IgD-negative memory B cell (primary cell): ENCODE measurements around the gene GRHL3. TPM values are rescaled to one million over a fixed set of nuclear protein-coding genes. Genes with fewer than 3 reads are reported as not detected.
A peak's percentile ranks its signal among the peaks of the same experiment; 100 is the strongest.

Experiments used
- H3K27ac Mint-ChIP-seq, 3 donors: one replicate each; pipeline ENCODE4 v1.8.0; 2020 to 2022; ENCODE audit warnings: mild to moderate bottlenecking in 3 of 3, mixed read lengths in 3 of 3, moderate library complexity in 1 of 3
- H3K27me3 Mint-ChIP-seq: one replicate; pipeline ENCODE4 v1.8.0; 2021; ENCODE audit warnings: mixed read lengths
- H3K36me3 Mint-ChIP-seq: one replicate; pipeline ENCODE4 v1.8.0; 2020; ENCODE audit warnings: mild to moderate bottlenecking, mixed read lengths
- H3K4me1 Mint-ChIP-seq, 3 donors: one replicate each; pipeline ENCODE4 v1.8.0; 2020 to 2022; ENCODE audit warnings: mixed read lengths in 3 of 3, mild to moderate bottlenecking in 1 of 3
- H3K4me3 Mint-ChIP-seq, 4 donors: one replicate each; pipeline ENCODE4 v1.8.0; 2020 to 2022; ENCODE audit warnings: mild to moderate bottlenecking in 4 of 4, mixed read lengths in 4 of 4, moderate library complexity in 3 of 4
- H3K9me3 Mint-ChIP-seq, 3 donors: one replicate each; pipeline ENCODE4 v1.8.0; 2020 to 2021; ENCODE audit warnings: mixed read lengths in 3 of 3, mild to moderate bottlenecking in 1 of 3
- polyA plus RNA-seq: library from polyadenylated mRNA; unstranded; fragments of 300-500 nt; fragmentation: Illumina TruSeq; gene quantifications from one replicate; pipeline ENCODE4 v1.2.3, GENCODE V29; 2021

GRHL3 gene
- polyA plus RNA-seq, 1 donor from 2014 or later, result not detected

DNA sequence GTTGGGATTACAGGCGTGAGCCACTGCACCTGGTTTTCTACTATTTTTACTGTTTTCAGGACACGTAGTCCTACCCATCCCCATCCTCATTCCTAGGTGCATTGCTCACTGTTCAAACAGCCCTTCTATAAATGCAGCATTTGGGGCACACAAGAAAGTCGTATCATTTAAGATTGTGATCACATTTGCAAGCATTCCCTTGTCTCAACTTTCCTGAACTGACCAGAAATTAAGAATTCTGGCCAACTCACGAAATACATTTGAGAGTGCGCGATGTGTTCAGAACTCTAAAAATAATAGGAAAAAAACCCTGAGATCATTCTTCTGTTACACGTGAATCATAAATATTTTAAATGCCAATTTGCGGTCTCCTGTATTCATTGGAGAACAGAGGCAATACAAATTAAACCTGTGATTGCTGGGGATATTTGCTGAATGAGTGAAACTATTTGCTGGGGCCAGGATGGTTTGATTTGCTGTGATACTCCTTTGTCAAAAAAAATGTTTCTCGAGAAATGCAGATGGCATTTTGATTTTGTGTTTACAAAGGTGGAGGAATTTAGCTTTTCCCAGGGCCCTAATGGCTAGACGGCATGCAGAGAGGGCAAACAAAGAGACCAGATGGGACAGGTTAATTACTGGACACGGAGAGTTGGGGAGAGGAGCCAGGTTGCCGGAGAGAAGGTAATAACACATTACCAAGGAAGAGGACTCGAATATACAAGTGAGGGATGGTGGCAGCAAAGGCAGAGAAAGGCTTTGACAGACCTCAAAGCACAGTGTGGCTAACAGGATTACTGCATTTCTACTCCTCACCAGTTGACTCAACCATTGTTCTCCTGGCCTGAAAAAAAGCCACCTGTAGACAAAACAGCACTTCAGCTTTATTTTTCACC, 56.0 kb downstream of the GRHL3 start:
- H3K27ac Mint-ChIP-seq, result peak overlapping the region in 2 of 3 donors; percentile 1 to 75
- peaks cover 5% of the 10 kb centered on the region for H3K36me3 Mint-ChIP-seq
- no peak overlapping the region for H3K4me3 Mint-ChIP-seq
- peaks cover 12 to 32% (median 15%) of the 10 kb centered on the region in 3 donors for H3K4me1 Mint-ChIP-seq
- no peaks in the 10 kb centered on the region for H3K27me3 Mint-ChIP-seq
- no peaks in the 10 kb centered on the region for H3K9me3 Mint-ChIP-seq

DNA sequence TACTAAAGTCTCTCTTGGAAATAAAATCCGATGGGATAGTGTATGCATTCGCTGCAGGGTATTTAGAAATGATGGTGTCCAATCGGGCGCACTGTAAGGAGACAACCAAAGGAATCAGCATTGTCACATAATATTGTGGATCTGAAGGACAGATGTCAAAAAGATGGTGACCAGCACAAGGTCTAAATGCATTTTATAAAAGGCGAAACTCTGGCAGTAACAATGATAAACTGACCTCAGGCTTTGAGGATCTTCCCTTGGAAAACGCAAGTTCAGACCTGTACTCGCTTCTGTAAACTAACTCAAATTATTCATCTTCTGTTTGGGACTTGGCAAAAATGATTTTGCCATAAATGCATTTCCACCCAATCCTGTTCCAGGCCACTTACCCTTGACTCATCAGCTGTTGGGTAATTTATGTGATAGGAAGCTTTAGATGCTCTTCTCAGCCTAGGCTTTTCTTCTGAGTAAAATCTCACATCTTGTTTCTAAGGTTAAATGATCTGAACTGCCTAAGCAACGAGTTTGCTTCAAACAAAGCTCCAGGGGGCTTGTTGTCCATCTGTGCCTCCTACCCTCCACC, 60.7 kb downstream of the GRHL3 start:
- H3K4me1 Mint-ChIP-seq, result peaks cover 7 to 23% (median 7%) of the 10 kb centered on the region in 3 donors
- no peaks in the 10 kb centered on the region for H3K27me3 Mint-ChIP-seq
- no peak overlapping the region for H3K27ac Mint-ChIP-seq
- no peaks in the 10 kb centered on the region for H3K9me3 Mint-ChIP-seq
- H3K4me3 Mint-ChIP-seq, result no peak overlapping the region
- H3K36me3 Mint-ChIP-seq, result peaks cover 9% of the 10 kb centered on the region

DNA sequence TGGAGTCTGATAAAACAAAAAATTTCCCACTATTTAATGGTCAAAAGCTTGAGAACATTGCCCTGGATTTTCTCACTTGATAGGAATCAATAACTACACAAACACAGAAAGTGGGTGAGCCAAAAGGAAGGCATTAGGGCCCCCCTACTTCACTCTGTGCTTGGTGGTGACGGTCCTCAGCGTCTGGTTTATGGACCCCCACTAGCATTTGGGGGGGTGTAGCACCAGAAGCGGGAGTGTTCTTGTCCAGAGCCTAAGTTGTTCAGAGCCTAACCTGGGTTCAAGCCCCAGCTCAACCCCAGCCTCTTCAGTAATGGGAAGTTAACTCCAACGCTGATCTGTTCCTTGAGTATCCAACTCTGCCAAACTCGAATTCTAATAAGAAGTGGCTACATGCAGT, 61.4 kb downstream of the GRHL3 start:
- H3K4me1 Mint-ChIP-seq, result peaks cover 12 to 22% (median 14%) of the 10 kb centered on the region in 3 donors
- no peak overlapping the region for H3K4me3 Mint-ChIP-seq
- H3K27ac Mint-ChIP-seq, result no peak overlapping the region
- H3K9me3 Mint-ChIP-seq, result no peaks in the 10 kb centered on the region
- peaks cover 9% of the 10 kb centered on the region for H3K36me3 Mint-ChIP-seq
- no peaks in the 10 kb centered on the region for H3K27me3 Mint-ChIP-seq

DNA sequence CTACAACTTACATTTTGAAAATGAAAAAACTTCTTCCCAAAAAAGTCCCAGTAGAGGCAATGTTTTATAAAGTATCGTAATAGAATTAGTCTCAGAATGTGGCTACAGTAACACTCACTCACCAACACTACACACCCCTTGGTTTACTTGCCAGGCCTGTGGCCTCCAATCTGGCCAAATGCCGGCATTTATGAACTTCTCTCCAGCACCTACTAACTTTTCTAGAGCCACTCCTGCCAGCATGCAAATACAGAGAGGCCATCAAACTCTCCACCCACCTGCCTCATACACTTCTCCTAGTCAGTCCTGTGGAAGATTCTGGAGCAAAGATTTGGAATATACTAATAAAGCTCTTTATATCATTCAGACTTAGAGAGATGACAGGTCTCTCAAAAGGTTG, 62.1 kb downstream of the GRHL3 start:
- Mint-ChIP-seq H3K27me3 (no peaks in the 10 kb centered on the region), H3K27ac (peak overlapping the region in 1 of 3 donors; percentile 12), H3K4me1 (peaks cover 17 to 26% (median 20%) of the 10 kb centered on the region in 3 donors), H3K4me3 (no peak overlapping the region), H3K9me3 (no peaks in the 10 kb centered on the region), H3K36me3 (peaks cover 9% of the 10 kb centered on the region)

DNA sequence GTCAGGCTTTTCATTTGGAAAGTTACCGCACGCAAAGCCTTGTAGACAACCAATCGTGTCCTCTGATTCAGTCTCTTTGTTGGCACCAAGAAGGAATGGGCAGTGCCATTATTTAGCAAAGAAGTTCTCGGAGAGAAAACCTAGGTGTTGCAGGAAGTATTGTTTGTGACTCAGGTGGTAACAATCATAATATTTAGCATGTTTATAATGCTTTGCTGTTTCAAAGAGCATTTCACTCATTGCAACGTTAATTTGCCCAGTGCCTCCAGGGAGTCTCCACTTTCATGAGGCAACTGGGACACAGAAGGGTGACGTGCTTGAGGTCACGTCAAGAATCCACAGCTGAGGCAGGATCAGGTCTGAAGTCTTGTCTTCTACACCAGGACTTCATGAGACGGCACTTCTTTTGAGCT, 63.0 kb downstream of the GRHL3 start:
- no peak overlapping the region for H3K4me3 Mint-ChIP-seq
- H3K4me1 Mint-ChIP-seq, result peaks cover 20 to 30% (median 20%) of the 10 kb centered on the region in 3 donors
- peaks cover 12% of the 10 kb centered on the region for H3K36me3 Mint-ChIP-seq
- H3K9me3 Mint-ChIP-seq, result no peaks in the 10 kb centered on the region
- no peaks in the 10 kb centered on the region for H3K27me3 Mint-ChIP-seq
- no peak overlapping the region for H3K27ac Mint-ChIP-seq

DNA sequence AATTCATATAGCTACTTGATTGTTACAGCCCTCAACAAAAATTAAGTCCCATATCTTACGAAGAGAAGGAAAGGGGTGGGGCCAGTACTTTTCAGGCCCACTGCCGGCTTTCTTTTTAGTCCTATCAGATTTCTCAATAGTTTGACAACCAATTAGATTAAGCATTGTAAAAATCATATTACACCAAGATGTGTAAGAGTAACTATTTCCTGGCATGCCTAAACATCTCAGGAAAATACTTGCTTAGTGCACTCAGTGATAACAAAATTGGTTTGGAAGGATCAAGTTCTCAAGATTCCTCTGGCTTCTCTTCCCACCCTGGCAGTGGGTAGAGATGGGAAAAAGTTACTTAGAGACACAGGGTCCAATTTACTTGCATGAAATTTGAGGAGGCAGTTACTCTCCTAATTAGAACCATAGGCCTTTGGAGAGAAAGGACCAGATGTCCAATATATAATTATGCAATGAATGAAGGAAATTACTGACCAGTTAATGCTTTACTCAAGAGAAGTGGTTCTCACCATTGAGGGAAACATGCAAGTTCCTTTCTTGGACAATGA, 64.3 kb downstream of the GRHL3 start:
- H3K36me3 Mint-ChIP-seq, result peaks cover 12% of the 10 kb centered on the region
- H3K4me3 Mint-ChIP-seq, result no peak overlapping the region
- H3K4me1 Mint-ChIP-seq, result peaks cover 20 to 24% (median 20%) of the 10 kb centered on the region in 3 donors
- no peaks in the 10 kb centered on the region for H3K27me3 Mint-ChIP-seq
- no peaks in the 10 kb centered on the region for H3K9me3 Mint-ChIP-seq
- no peak overlapping the region for H3K27ac Mint-ChIP-seq

DNA sequence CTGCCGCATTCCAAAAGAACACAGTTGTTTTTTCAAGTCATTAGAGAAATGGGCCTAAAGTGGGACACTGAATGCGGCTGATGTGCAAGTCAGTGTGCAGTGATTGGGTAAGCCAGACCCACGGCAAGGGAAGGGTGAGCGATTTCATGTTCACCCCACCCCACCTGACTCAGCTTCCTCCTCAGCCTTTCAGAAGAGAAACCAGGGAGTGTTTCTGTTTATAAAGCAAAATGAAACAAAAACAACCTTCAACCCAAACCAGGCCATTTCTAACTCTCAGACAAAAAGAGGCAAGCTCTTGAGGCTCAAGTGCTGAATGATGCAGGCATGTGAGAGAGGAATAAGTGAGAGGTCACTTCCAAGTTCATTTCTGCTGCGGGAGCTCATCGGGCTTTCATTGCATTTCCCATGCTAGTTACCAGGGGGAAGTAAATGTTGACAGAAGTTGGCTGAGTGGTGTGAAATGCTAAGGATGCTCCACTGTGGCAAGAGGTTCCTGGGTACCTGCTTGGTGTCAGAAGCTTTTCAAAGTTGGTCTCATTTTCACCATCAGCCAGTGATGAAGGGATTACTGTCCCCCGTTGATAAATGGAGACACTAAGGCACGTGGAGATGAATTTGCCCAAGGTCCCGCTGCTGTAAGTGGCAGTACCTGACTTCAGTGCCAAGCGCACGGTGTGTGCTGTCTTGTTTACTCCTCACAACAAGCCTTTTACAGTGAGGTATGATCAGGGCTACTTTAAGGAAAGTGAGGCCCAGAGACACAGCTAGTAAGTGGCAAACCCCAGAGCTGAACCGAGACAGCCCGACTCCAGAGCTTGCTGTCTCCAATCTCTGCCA, 65.3 kb downstream of the GRHL3 start:
- Mint-ChIP-seq H3K4me1 (peaks cover 20 to 25% (median 20%) of the 10 kb centered on the region in 3 donors), H3K36me3 (peaks cover 9% of the 10 kb centered on the region), H3K27ac (peak overlapping the region; percentile 57 to 96 (median 69)), H3K9me3 (no peaks in the 10 kb centered on the region), H3K27me3 (no peaks in the 10 kb centered on the region), H3K4me3 (peak overlapping the region in 3 of 4 donors; percentile 9 to 83 (median 27))

DNA sequence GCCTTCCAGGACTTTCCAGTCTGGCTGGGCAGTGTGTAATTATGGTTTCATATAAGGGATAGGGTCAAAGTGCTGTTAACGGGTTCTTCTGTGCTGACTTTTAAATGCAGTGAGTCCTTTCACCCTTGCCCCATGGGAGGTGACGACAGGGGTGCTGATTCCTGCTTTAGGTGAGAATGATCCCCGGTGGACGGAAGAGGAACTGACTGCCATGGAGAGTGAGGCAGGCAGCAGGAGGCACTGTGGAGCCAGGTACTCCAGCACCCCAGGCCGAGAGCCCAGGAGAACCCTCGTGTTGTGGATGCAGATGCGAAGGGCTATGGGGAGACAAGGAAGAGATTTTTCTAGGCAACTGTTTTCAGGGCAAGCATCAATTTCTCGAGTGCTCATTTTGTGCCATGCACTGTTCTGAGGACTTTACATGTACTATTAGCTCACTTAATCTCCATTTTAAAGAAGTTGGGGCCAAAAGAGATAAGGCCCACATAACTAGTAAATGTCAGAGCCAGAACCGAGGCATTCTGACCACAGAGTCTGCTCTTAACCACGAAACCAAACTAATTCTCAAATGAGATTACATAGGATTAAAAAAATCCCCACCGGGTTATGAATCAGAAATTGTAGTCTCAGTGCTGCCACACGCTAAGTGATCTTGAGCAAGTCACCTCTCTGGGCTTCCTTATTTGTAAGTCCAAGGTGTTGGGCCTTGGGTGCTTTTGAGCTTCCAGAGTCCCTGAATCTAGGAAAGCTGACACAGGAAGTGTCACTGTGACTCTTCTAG, 66.2 kb downstream of the GRHL3 start:
- peaks cover 9% of the 10 kb centered on the region for H3K36me3 Mint-ChIP-seq
- no peaks in the 10 kb centered on the region for H3K27me3 Mint-ChIP-seq
- peaks cover 22 to 33% (median 24%) of the 10 kb centered on the region in 3 donors for H3K4me1 Mint-ChIP-seq
- peak overlapping the region in 2 of 3 donors; percentile 19 to 68 for H3K27ac Mint-ChIP-seq
- peak overlapping the region in 2 of 4 donors; percentile 14 to 40 for H3K4me3 Mint-ChIP-seq
- no peaks in the 10 kb centered on the region for H3K9me3 Mint-ChIP-seq

DNA sequence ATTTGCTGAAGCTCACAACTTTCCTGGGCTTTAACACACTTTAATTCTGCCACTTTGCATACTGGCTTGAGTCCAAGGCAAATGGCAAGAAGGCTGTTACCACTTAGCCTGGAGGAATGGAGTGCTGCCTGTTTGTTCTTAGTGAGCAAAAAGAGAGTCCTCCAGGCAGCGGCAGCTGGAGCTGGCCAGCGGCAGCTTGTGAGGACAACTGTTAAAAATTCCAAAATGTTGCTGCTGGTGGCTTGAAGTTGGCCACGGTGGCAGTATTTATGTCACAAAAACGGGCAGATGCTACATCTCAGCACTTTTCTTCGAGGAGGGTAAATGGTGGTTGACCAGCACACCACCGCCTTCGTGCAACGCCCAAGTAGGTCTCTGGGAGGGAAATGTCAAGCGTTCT, 67.1 kb downstream of the GRHL3 start:
- H3K27me3 Mint-ChIP-seq, result no peaks in the 10 kb centered on the region
- H3K9me3 Mint-ChIP-seq, result no peaks in the 10 kb centered on the region
- H3K4me1 Mint-ChIP-seq, result peaks cover 23 to 35% (median 24%) of the 10 kb centered on the region in 3 donors
- peak overlapping the region in 2 of 3 donors; percentile 19 to 68 for H3K27ac Mint-ChIP-seq
- H3K36me3 Mint-ChIP-seq, result peaks cover 8% of the 10 kb centered on the region
- H3K4me3 Mint-ChIP-seq, result no peak overlapping the region

DNA sequence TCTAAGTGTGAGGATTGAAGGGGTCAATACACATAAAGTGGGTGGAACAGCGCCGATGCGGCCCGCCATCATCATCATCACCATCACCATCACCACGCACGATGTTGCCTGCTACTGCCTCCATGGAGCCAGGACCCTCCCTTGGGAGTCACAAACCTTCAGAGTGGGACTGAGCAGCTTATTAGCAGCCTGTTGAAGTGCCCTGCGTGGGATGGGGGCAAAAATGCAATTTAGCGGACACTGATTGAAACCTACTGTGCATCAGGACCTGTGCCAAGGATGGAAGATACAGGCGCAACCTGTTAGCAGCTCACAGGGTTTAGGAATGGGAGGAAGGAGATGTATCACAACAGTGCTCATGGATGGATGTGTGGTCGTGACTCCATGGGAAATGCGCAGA, 67.8 kb downstream of the GRHL3 start:
- peaks cover 4% of the 10 kb centered on the region for H3K36me3 Mint-ChIP-seq

DNA sequence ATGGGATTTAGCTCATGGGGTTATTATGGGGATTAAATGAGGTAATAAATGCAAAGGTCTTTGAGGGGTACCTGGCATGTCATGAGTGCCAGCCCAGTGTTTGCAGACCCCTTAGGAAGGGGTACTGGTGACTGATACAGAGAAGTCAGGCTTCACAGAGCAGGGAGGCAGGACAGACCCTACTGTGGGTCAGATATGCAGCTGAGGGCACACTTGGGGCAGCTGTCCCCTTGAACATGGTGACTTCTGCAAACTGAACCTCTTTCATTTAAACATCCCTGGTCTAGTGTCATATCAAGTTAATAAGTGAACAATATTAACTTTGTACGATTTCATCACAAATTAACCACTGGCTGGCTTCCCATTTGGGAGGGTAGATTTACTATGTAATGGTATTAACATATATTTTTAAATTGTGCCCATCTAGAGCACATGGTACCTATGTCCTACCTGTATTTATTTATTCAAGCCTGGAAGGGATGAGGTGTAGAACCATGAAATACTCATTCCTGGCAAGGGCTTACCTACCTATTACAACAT, 68.5 kb downstream of the GRHL3 start:
- no peaks in the 10 kb centered on the region for H3K27me3 Mint-ChIP-seq
- H3K4me1 Mint-ChIP-seq, result peaks cover 37 to 49% (median 37%) of the 10 kb centered on the region in 3 donors
- H3K4me3 Mint-ChIP-seq, result no peak overlapping the region
- H3K27ac Mint-ChIP-seq, result no peak overlapping the region
- H3K36me3 Mint-ChIP-seq, result peaks cover 4% of the 10 kb centered on the region
- no peaks in the 10 kb centered on the region for H3K9me3 Mint-ChIP-seq

More for the DNA sequence above, 67.8 kb downstream of the GRHL3 start:
- no peak overlapping the region for H3K27ac Mint-ChIP-seq
- H3K9me3 Mint-ChIP-seq, result no peaks in the 10 kb centered on the region
- no peaks in the 10 kb centered on the region for H3K27me3 Mint-ChIP-seq
- peak overlapping the region in 1 of 4 donors; percentile 49 for H3K4me3 Mint-ChIP-seq
- H3K4me1 Mint-ChIP-seq, result peaks cover 30 to 42% (median 30%) of the 10 kb centered on the region in 3 donors

DNA sequence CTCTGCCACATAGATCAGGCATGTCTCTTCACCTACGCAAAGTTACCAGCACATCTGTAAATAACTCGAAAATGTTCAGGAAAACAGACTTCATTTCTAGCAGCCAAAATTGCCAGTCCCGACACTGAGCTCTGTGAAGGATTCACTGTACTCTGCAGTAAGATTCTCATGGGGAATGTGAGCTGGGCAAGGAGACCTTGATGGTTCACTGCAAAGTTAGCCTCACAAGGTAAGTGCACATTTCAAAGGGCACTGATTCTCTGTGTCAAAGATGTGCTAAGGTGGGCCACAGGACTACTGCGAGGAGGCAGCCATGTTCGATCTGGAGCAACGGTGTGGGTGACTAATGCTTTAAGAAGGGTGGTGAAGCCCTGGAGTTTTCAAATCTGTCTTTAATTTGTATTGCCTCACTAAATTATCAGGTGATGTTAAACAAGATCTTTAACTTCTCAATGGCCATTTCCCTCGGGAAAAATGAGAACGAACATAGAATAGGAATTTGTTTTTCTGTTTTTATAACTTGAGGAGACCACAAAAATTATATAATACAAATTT, 69.3 kb downstream of the GRHL3 start:
- Mint-ChIP-seq H3K4me3 (no peak overlapping the region), H3K36me3 (peaks cover 2% of the 10 kb centered on the region), H3K27me3 (no peaks in the 10 kb centered on the region), H3K27ac (no peak overlapping the region), H3K4me1 (peaks cover 44 to 56% (median 45%) of the 10 kb centered on the region in 3 donors), H3K9me3 (no peaks in the 10 kb centered on the region)

DNA sequence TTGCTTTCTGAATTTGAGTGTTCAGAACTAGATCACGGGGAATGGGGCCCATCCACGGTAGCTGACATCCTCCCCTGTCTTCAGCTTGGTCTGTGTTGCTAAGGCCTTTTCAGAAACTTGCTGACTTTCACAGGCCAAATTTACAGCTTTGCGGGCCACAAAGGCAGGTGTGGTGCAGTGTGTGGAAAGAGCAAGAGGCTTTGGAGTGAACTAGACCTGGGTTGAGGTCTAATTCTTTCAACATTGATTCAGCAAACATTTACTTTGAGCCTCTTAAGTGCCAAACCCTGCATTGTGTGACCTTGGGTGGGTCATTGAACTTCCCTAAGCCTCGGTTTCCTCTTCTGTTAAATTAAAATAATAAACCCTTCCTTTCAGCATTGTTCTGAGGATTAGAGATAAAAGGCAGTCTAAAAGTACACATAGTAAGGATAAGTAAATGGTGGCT, 70.1 kb downstream of the GRHL3 start:
- Mint-ChIP-seq H3K36me3 (peaks cover 2% of the 10 kb centered on the region), H3K4me1 (peaks cover 46 to 55% (median 49%) of the 10 kb centered on the region in 3 donors), H3K27me3 (no peaks in the 10 kb centered on the region), H3K4me3 (no peak overlapping the region), H3K9me3 (no peaks in the 10 kb centered on the region), H3K27ac (no peak overlapping the region)
